Lower leg skin (tissue), 4 donors: ENCODE measurements around the gene SLC22A23. TPM values are rescaled to one million over a fixed set of nuclear protein-coding genes. Genes with fewer than 3 reads are reported as not detected.

Experiments used
- DNase-seq, 2 donors: peaks; one replicate each; pipeline ENCODE4 v3.0.0-alpha.2; 2019; ENCODE audit warnings: low spot score in 2 of 2
- H3K4me3 ChIP-seq: fragments of 200-600 bp; sonication (generic); 2 replicates; pipeline ENCODE4 v1.5.1; 2017; ENCODE audit warnings: mild to moderate bottlenecking, low read depth; ENCODE audit not compliant: poor library complexity, severe bottlenecking
- CTCF ChIP-seq, 3 donors: fragments of 450-650 bp; IDR thresholded peaks; one replicate each; pipeline ENCODE4 v1.5.1; 2016; ENCODE audit warnings: antibody characterized with exemption in 3 of 3, mild to moderate bottlenecking in 3 of 3, moderate library complexity in 2 of 3
- POLR2A ChIP-seq, 2 donors: fragments of 450-650 bp; IDR thresholded peaks; one replicate each; pipeline ENCODE4 v1.6.1; 2016 to 2017; ENCODE audit warnings: antibody characterized with exemption in 2 of 2, mild to moderate bottlenecking in 1 of 2, moderate library complexity in 1 of 2
- WGBS, 2 donors: methylation state at CpG; one replicate each; pipeline ENCODE4 v1.1.5; 2018; 5-methylcytosine and 5-hydroxymethylcytosine counted together
- intact Hi-C: fragments of 100-400 bp; cut with DNase I; formaldehyde crosslinking; loops from one replicate; pipeline ENCODE4 v1.15.0; 2023; ENCODE audit warnings: low total_unique reads
- total RNA-seq, 4 donors: library from RNA; depleted of rRNA; stranded (reverse); fragments of >200 nt; gene quantifications; one replicate each; pipeline ENCODE4 v1.1.0, GENCODE V29; 2016

SLC22A23 gene
- total RNA-seq, 4 donors from 2014 or later = 29.2 to 50.7 (median 43.2) TPM

- WGBS, 2 donors = 93 to 95% methylated on average over 6 of the region's 6 CpGs
- TF ChIP-seq POLR2A (IDR thresholded peaks at IDR 0.05) = no peak
- TF ChIP-seq CTCF (IDR thresholded peaks at IDR 0.05) = no peak
- intact Hi-C loops = no loop called here
- DNase-seq = no peak
- H3K4me3 ChIP-seq = no peak overlapping the region
These were observed 123.6 kb downstream of the SLC22A23 start for GRCh38 chr6:3333263-3333662.

GRCh38 chr6:3331971-3332370, 124.9 kb downstream of the SLC22A23 start:
- intact Hi-C loops = no loop called here
- TF ChIP-seq CTCF (IDR thresholded peaks at IDR 0.05) (no peak), POLR2A (IDR thresholded peaks at IDR 0.05) (no peak)
- H3K4me3 ChIP-seq = no peak overlapping the region
- 62 to 73% methylated on average over 7 of the region's 7 CpGs for WGBS, 2 donors
- no peak for DNase-seq

GRCh38 chr6:3331494-3331893, 125.4 kb downstream of the SLC22A23 start:
- WGBS, 2 donors = 71% methylated on average over 2 of the region's 2 CpGs
- no peak overlapping the region for H3K4me3 ChIP-seq
- no peak for DNase-seq
- intact Hi-C loops = no loop called here
- TF ChIP-seq CTCF (IDR thresholded peaks at IDR 0.05) = no peak
- no peak for TF ChIP-seq POLR2A (IDR thresholded peaks at IDR 0.05)

- DNase-seq = no peak
- 92 to 94% methylated on average over 6 of the region's 6 CpGs for WGBS, 2 donors
- no peak overlapping the region for H3K4me3 ChIP-seq
- TF ChIP-seq POLR2A (IDR thresholded peaks at IDR 0.05) (no peak), CTCF (IDR thresholded peaks at IDR 0.05) (no peak)
- intact Hi-C loops = no loop called here
These were observed 126.7 kb downstream of the SLC22A23 start for GRCh38 chr6:3330199-3330598.

- intact Hi-C loops = no loop called here
- no peak for DNase-seq
- 86 to 90% methylated on average over 26 of the region's 26 CpGs for WGBS, 2 donors
- H3K4me3 ChIP-seq = no peak overlapping the region
- TF ChIP-seq CTCF (IDR thresholded peaks at IDR 0.05) (no peak), POLR2A (IDR thresholded peaks at IDR 0.05) (no peak)
These were observed 127.3 kb downstream of the SLC22A23 start for GRCh38 chr6:3329393-3330051.

GRCh38 chr6:3328796-3329195, 128.1 kb downstream of the SLC22A23 start:
- DNase-seq = no peak
- WGBS, 2 donors = 86 to 87% methylated on average over 10 of the region's 10 CpGs
- no peak overlapping the region for H3K4me3 ChIP-seq
- intact Hi-C loops = no loop called here
- TF ChIP-seq POLR2A (IDR thresholded peaks at IDR 0.05) = no peak
- no peak for TF ChIP-seq CTCF (IDR thresholded peaks at IDR 0.05)
